GM12878 (cell line): Measurements from ENCODE around the gene DNAAF6. TPM values are rescaled to one million over a fixed set of nuclear protein-coding genes. Genes with fewer than 3 reads are reported as not detected.
A peak's percentile ranks its signal among the peaks of the same experiment; 100 is the strongest.

ENCODE experiments used
- ATAC-seq: fragments of 200-7000 bp; cut with Tn5 transposase; 3 replicates; pipeline ENCODE4 v1.9.1; 2020; ENCODE audit warnings: mild to moderate bottlenecking, moderate library complexity
- Bru-seq: library from RNA; stranded (reverse); fragments of 400-500 nt; gene quantifications from one replicate; lab custom pipeline; 2021; lab: Mats Ljungman, UMichigan
- BruChase-seq, 2 experiments: library from RNA; stranded (reverse); fragments of 400-500 nt; gene quantifications; one replicate each; lab custom pipeline; 2021; lab: Mats Ljungman, UMichigan
- BruUV-seq: library from RNA; stranded (reverse); fragments of 400-500 nt; replicated peaks from 2 replicates; lab custom pipeline; 2021; lab: Mats Ljungman, UMichigan
- CTCF ChIA-PET: fragments of 300-600 bp; sonication (Branson Sonifier 250); formaldehyde crosslinking; extraction: SDS; loops from one replicate; lab custom pipeline; 2021; ENCODE audit warnings: inconsistent platforms; lab: Yijun Ruan, JAX
- POLR2A ChIA-PET: fragments of 350-600 bp; formaldehyde crosslinking; extraction: SDS; loops from one replicate; lab custom pipeline; 2021; ENCODE audit warnings: inconsistent platforms; lab: Charles Lee
- RAD21 ChIA-PET: fragments of 300-600 bp; sonication (Branson Sonifier 250); formaldehyde crosslinking; loops from one replicate; lab custom pipeline; 2023; ENCODE audit warnings: antibody characterized with exemption; ENCODE audit not compliant: unreplicated experiment; lab: Charles Lee
- SMC1A ChIA-PET: fragments of 300-600 bp; sonication (Branson Sonifier 250); formaldehyde crosslinking; loops from one replicate; lab custom pipeline; 2023; ENCODE audit not compliant: unreplicated experiment, uncharacterized antibody; lab: Charles Lee
- DNase-seq: peaks from one replicate; pipeline ENCODE4 v3.0.0-alpha.2; 2011; ENCODE audit warnings: low read depth, low spot score
- FAIRE-seq: peaks from 3 replicates; lab custom pipeline; 2011; peaks lifted over from hg19 to GRCh38; lab: Jason Lieb, UNC
- H2AFZ ChIP-seq: 2 replicates; pipeline ENCODE4 v1.6.0; 2011; ENCODE audit warnings: low read depth, low read length, control low read depth; ENCODE audit not compliant: control insufficient read depth
- H3K27ac ChIP-seq: 2 replicates; pipeline ENCODE4 v1.5.1; 2011; ENCODE audit warnings: control low read depth; ENCODE audit not compliant: control insufficient read depth, insufficient read depth
- H3K27me3 ChIP-seq, 2 experiments: replicated peaks in 1 of 2; 2 replicates each; pipeline versions ENCODE4 v1.6.0 to v1.6.1; 2011; ENCODE audit warnings: low read length in 1 of 2; ENCODE audit not compliant: control insufficient read depth in 2 of 2, insufficient read depth in 2 of 2
- H3K36me3 ChIP-seq, 2 experiments: 2 replicates each; pipeline ENCODE4 v1.5.1; 2011; ENCODE audit warnings: low read length in 1 of 2; ENCODE audit not compliant: control insufficient read depth in 2 of 2, insufficient read depth in 2 of 2
- H3K4me1 ChIP-seq: 2 replicates; pipeline ENCODE4 v1.6.1; 2011; ENCODE audit warnings: mild to moderate bottlenecking, low read length, moderate library complexity, mixed read lengths; ENCODE audit not compliant: control insufficient read depth, insufficient read depth
- H3K4me2 ChIP-seq: 2 replicates; pipeline ENCODE4 v1.6.0; 2011; ENCODE audit warnings: control low read depth; ENCODE audit not compliant: control insufficient read depth, insufficient read depth
- H3K4me3 ChIP-seq: fragments of 200-600 bp; sonication (generic); 2 replicates; pipeline ENCODE4 v1.5.1; 2016
- H3K79me2 ChIP-seq: 2 replicates; pipeline ENCODE4 v1.6.0; 2011; ENCODE audit warnings: low read length; ENCODE audit not compliant: control insufficient read depth, insufficient read depth
- H3K9ac ChIP-seq: 2 replicates; pipeline ENCODE4 v1.8.0; 2011; ENCODE audit warnings: low read length, control low read depth, mixed read lengths; ENCODE audit not compliant: control insufficient read depth, insufficient read depth
- H3K9me3 ChIP-seq: replicated peaks from 3 replicates; pipeline ENCODE4 v1.5.1; 2011; ENCODE audit warnings: mild to moderate bottlenecking, low read length; ENCODE audit not compliant: control insufficient read depth, insufficient read depth
- H4K20me1 ChIP-seq: 2 replicates; pipeline ENCODE4 v1.6.0; 2011; ENCODE audit not compliant: control insufficient read depth, insufficient read depth
- BMI1 ChIP-seq: fragments of 450-650 bp; IDR thresholded peaks from 2 replicates; pipeline ENCODE4 v1.6.1; 2016; ENCODE audit warnings: mild to moderate bottlenecking, moderate library complexity, borderline replicate concordance
- CREB1 ChIP-seq: IDR thresholded peaks from 2 replicates; pipeline ENCODE4 v1.6.1; 2012; ENCODE audit warnings: low read depth, mild to moderate bottlenecking, inconsistent platforms
- ETV6 ChIP-seq, 2 experiments: fragments of 450-650 bp in 1 of 2; IDR thresholded peaks in 1 of 2; conservative IDR thresholded peaks in 1 of 2; 2 replicates each; pipeline ENCODE4 v1.6.1; 2014; ENCODE audit warnings: antibody characterized with exemption in 1 of 2, borderline replicate concordance in 1 of 2, low read depth in 1 of 2, mild to moderate bottlenecking in 1 of 2, moderate library complexity in 1 of 2
- FOS ChIP-seq: IDR thresholded peaks from 3 replicates; pipeline ENCODE4 v1.6.1; 2011; ENCODE audit warnings: borderline replicate concordance; ENCODE audit not compliant: insufficient read length; ENCODE audit errors: extremely low read depth
- NFYB ChIP-seq: IDR thresholded peaks from 2 replicates; pipeline ENCODE4 v1.6.1; 2011; ENCODE audit warnings: low read depth, mild to moderate bottlenecking, low read length, improper control_type of control experiment, moderate library complexity; ENCODE audit not compliant: insufficient read depth
- NR2F1 ChIP-seq: fragments of 450-650 bp; conservative IDR thresholded peaks from 2 replicates; pipeline ENCODE4 v1.6.1; 2017; ENCODE audit warnings: mild to moderate bottlenecking
- PML ChIP-seq: IDR thresholded peaks from 2 replicates; pipeline ENCODE4 v1.6.1; 2012; ENCODE audit warnings: low read length, inconsistent platforms
- POLR2A ChIP-seq: IDR thresholded peaks from 2 replicates; pipeline ENCODE4 v1.6.1; 2011; ENCODE audit warnings: low read depth, mild to moderate bottlenecking, low read length
- POLR2AphosphoS5 ChIP-seq: IDR thresholded peaks from 2 replicates; pipeline ENCODE4 v1.6.1; 2011; ENCODE audit warnings: mild to moderate bottlenecking, low read length, inconsistent platforms
- RFX5 ChIP-seq: IDR thresholded peaks from 2 replicates; pipeline ENCODE4 v1.6.1; 2011; ENCODE audit warnings: low read depth, low read length, improper control_type of control experiment
- WGBS: methylation state at CpG from one replicate; pipeline ENCODE4 v1.1.6; 2016; ENCODE audit warnings: low lambda C conversion rate; ENCODE audit not compliant: insufficient replicate concordance, insufficient coverage; ENCODE audit errors: missing lambda C conversion rate; 5-methylcytosine and 5-hydroxymethylcytosine counted together
- in situ Hi-C: fragments of 300-500 bp; cut with MboI; formaldehyde crosslinking; loops from 9 replicates; pipeline ENCODE4 v1.14.3; 2018; ENCODE audit warnings: mixed read lengths
- intact Hi-C: fragments of 100-400 bp; cut with micrococcal nuclease; formaldehyde crosslinking; loops from one replicate; pipeline ENCODE4 v1.14.2; 2022; ENCODE audit not compliant: unreplicated experiment
- long read RNA-seq, 2 experiments: library from polyadenylated mRNA; unstranded; transcript quantifications; one replicate each; pipeline ENCODE4 v2.0.0, GENCODE V29; 2019 to 2020
- polyA minus RNA-seq, 3 experiments: library from RNA; depleted of rRNA, polyadenylated mRNA; stranded (reverse); fragments of >200 nt; gene quantifications; 2 replicates each; pipeline ENCODE4 v1.2.3, GENCODE V29; 2011
- polyA plus RNA-seq, 11 experiments: library from polyadenylated mRNA; depleted of rRNA in 4 of 11; unstranded in 6 of 11; stranded (reverse) in 5 of 11; fragments of >200 nt; fragmentation: Nextera tagmentation in 4 of 11; fragmentation: Illumina TruSeq in 1 of 11; extraction: Ambion mirVana in 4 of 11; extraction: Trizol in 1 of 11; gene quantifications; 1 replicate in 1 of 11; 2 replicates in 10 of 11; pipeline versions ENCODE4 v1.2.1 to v1.2.3, GENCODE V29; 2011 to 2016; ENCODE audit warnings: inconsistent platforms in 2 of 11, missing spikeins in 2 of 11, low read depth in 1 of 11
- total RNA-seq, 4 experiments: library from RNA; depleted of rRNA in 3 of 4; stranded (reverse); fragments of >200 nt in 3 of 4; fragmentation: Illumina TruSeq in 1 of 4; extraction: Trizol in 1 of 4; gene quantifications; 2 replicates each; pipeline versions ENCODE4 v1.2.1 to v1.2.3, GENCODE V29; 2013 to 2021
- TF ChIP-seq, protein P1 (sequence below): IDR thresholded peaks from 2 replicates; pipeline ENCODE4 v1.6.1; 2012; ENCODE audit warnings: low read depth, low read length, improper control_type of control experiment
- TF ChIP-seq, protein P2 (sequence below): IDR thresholded peaks from 2 replicates; pipeline ENCODE4 v1.6.1; 2012; ENCODE audit warnings: low read depth, low read length, improper control_type of control experiment
- TF ChIP-seq, protein P3 (sequence below): fragments of 450-650 bp; conservative IDR thresholded peaks from 2 replicates; pipeline ENCODE4 v1.6.1; 2017; ENCODE audit warnings: mild to moderate bottlenecking, moderate library complexity

The DNAAF6 gene
- not detected in 2 replicates for total RNA-seq (2013; cell fraction: nucleolus; rRNA removed)
- total RNA-seq (2014; rRNA removed) (not detected in 2 replicates), total RNA-seq (2014; rRNA removed; fragmentation: Illumina TruSeq; extraction: Trizol) (not detected in 2 replicates), total RNA-seq (2021) (not detected in 2 replicates), polyA plus RNA-seq (2011; rRNA removed) (not detected in 2 replicates), polyA plus RNA-seq (2014; fragmentation: Illumina TruSeq; extraction: Trizol) (not detected in 2 replicates), polyA plus RNA-seq (2014; fragmentation: Nextera tagmentation; extraction: Ambion mirVana) (not detected), polyA plus RNA-seq (2014; rRNA removed) (not detected in 2 replicates), polyA plus RNA-seq (2016; fragmentation: Nextera tagmentation; extraction: Ambion mirVana) (not detected), polyA minus RNA-seq (2011; rRNA and poly(A)+ RNA removed) (not detected in 2 replicates), Bru-seq, nascent RNA (percentile 3 among the genes with signal in this experiment), BruChase-seq, experiment 1, labeled RNA remaining after a 6-hour chase (not detected), BruChase-seq, experiment 2, labeled RNA remaining after a 2-hour chase (percentile 5 among the genes with signal in this experiment)
- not detected for polyA plus RNA-seq (2011; ENCODE audit: low read depth)
- not detected in 2 replicates for polyA plus RNA-seq (2011; cell fraction: cytosol; rRNA removed)
- polyA plus RNA-seq (2011; cell fraction: nucleus; rRNA removed) = not detected in 2 replicates
- not detected in 2 replicates for polyA plus RNA-seq (2012)
- not detected in 2 replicates for polyA minus RNA-seq (2011; cell fraction: cytosol; rRNA and poly(A)+ RNA removed)
- polyA minus RNA-seq (2011; cell fraction: nucleus; rRNA and poly(A)+ RNA removed) = not detected in 2 replicates
- long read RNA-seq, experiment 1 = 0 reads
- long read RNA-seq, experiment 2 = 0 reads

- ATAC-seq = peak; percentile 98
- no TSS peak for BruUV-seq
- H3K27ac ChIP-seq = no peak within 1 kb of the TSS; the same call in 1 of the 2 replicates
Measured at GRCh38 chrX:107205770-107206696, at the start of gene DNAAF6, which contains the start of gene NUP62CL. TSS of gene DNAAF6 (plus strand) at chrX:107206611. CDS start at chrX:107212876, 6,265 bp downstream. TSS of gene NUP62CL (minus strand) at chrX:107206433. CDS start at chrX:107175146, 31,287 bp downstream.

More at GRCh38 chrX:107205770-107206696, at the start of gene DNAAF6, which contains the start of gene NUP62CL:
- peak within 1 kb of the TSS; percentile 67 for H3K4me3 ChIP-seq
- in situ Hi-C loops = no loop called here
- H2AFZ ChIP-seq = peak within 1 kb of the TSS; percentile 83
- POLR2A ChIA-PET = no interaction called here
- SMC1A ChIA-PET = no interaction called here
- H3K36me3 ChIP-seq = no peaks in the 10 kb centered on the region
- H3K4me2 ChIP-seq = peak within 1 kb of the TSS; percentile 85
- TF ChIP-seq RFX5 = peak; percentile 83
- TF ChIP-seq POLR2A = peak; percentile 54; the same call in 1 of the 2 replicates
- TF ChIP-seq FOS = peak; percentile 8
- no peak for TF ChIP-seq ETV6 (conservative IDR thresholded peaks at IDR 0.05 in 1 of 2, IDR thresholded peaks at IDR 0.05 in 1 of 2; ENCODE audit: borderline replicate concordance in 1 of 2, low read depth in 1 of 2)
- 0 out of 2 replicates have a peak, but pooled peaks have one; percentile 30 for TF ChIP-seq POLR2AphosphoS5
- TF ChIP-seq, protein P1, sequence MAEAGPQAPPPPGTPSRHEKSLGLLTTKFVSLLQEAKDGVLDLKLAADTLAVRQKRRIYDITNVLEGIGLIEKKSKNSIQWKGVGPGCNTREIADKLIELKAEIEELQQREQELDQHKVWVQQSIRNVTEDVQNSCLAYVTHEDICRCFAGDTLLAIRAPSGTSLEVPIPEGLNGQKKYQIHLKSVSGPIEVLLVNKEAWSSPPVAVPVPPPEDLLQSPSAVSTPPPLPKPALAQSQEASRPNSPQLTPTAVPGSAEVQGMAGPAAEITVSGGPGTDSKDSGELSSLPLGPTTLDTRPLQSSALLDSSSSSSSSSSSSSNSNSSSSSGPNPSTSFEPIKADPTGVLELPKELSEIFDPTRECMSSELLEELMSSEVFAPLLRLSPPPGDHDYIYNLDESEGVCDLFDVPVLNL = no peak
- TF ChIP-seq, protein P2, sequence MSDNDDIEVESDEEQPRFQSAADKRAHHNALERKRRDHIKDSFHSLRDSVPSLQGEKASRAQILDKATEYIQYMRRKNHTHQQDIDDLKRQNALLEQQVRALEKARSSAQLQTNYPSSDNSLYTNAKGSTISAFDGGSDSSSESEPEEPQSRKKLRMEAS = peak; percentile 33; the same call in 1 of the 2 replicates
- peak; percentile 49; the same call in 1 of the 2 replicates for TF ChIP-seq BMI1
- peak; percentile 74 for TF ChIP-seq NFYB
- TF ChIP-seq PML = no peak
- TF ChIP-seq, protein P3, sequence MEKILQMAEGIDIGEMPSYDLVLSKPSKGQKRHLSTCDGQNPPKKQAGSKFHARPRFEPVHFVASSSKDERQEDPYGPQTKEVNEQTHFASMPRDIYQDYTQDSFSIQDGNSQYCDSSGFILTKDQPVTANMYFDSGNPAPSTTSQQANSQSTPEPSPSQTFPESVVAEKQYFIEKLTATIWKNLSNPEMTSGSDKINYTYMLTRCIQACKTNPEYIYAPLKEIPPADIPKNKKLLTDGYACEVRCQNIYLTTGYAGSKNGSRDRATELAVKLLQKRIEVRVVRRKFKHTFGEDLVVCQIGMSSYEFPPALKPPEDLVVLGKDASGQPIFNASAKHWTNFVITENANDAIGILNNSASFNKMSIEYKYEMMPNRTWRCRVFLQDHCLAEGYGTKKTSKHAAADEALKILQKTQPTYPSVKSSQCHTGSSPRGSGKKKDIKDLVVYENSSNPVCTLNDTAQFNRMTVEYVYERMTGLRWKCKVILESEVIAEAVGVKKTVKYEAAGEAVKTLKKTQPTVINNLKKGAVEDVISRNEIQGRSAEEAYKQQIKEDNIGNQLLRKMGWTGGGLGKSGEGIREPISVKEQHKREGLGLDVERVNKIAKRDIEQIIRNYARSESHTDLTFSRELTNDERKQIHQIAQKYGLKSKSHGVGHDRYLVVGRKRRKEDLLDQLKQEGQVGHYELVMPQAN = 0 out of 2 replicates have a peak, but pooled peaks have one; percentile 23
- peak; percentile 89 for TF ChIP-seq NR2F1
- peak; percentile 34; the same call in 1 of the 2 replicates for TF ChIP-seq CREB1
- TF ChIP-seq, all 136 proteins: peak for 10
- Histone ChIP-seq H3K79me2 (no peaks in the 10 kb centered on the region), H3K27me3 (no peaks in the 10 kb centered on the region), H3K4me1 (no peaks in the 10 kb centered on the region), H3K9me3 (no peaks in the 10 kb centered on the region; the same call in 2 of the 3 replicates), H3K9ac (peak within 1 kb of the TSS; percentile 58), H4K20me1 (no peaks in the 10 kb centered on the region)
- ChIA-PET CTCF (no interaction called here), RAD21 (no interaction called here)
- DNase-seq = peak; percentile 28
- intact Hi-C loops = loop anchor here (5.0 kb wide), 1 partner anchor 89 kb away; the partner anchor contains the start of gene RBM41
- WGBS = 35% methylated on average over 66 of the region's 66 CpGs
- no peak for FAIRE-seq
